ENCODE data around the gene PTPRR. TPM values are rescaled to one million over a fixed set of nuclear protein-coding genes. Genes with fewer than 3 reads are reported as not detected.

PTPRR gene
- total RNA-seq, 1 experiment from 2014 or later, result 0.46 TPM

DNA sequence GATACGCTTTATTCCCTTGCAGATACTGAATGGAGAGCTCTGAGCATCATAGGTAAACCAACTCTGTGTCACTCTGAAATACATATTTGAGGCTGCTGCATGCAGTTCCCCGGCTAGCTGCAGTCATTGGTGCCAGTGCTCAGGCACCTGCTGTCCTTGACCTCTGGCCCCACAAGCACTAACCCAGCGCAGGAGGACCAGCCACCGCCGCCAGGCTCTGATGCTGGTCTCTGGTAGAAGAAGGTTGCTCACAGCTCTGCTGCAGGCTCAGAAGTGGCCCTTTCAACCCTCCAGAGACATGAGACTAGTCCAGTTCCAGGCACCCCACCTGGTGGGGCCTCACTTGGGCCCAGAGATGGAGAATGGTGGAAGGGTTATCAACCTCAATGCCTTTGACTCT is 248.8 kb downstream of the PTPRR start (continued):
- TF ChIP-seq, protein P1, sequence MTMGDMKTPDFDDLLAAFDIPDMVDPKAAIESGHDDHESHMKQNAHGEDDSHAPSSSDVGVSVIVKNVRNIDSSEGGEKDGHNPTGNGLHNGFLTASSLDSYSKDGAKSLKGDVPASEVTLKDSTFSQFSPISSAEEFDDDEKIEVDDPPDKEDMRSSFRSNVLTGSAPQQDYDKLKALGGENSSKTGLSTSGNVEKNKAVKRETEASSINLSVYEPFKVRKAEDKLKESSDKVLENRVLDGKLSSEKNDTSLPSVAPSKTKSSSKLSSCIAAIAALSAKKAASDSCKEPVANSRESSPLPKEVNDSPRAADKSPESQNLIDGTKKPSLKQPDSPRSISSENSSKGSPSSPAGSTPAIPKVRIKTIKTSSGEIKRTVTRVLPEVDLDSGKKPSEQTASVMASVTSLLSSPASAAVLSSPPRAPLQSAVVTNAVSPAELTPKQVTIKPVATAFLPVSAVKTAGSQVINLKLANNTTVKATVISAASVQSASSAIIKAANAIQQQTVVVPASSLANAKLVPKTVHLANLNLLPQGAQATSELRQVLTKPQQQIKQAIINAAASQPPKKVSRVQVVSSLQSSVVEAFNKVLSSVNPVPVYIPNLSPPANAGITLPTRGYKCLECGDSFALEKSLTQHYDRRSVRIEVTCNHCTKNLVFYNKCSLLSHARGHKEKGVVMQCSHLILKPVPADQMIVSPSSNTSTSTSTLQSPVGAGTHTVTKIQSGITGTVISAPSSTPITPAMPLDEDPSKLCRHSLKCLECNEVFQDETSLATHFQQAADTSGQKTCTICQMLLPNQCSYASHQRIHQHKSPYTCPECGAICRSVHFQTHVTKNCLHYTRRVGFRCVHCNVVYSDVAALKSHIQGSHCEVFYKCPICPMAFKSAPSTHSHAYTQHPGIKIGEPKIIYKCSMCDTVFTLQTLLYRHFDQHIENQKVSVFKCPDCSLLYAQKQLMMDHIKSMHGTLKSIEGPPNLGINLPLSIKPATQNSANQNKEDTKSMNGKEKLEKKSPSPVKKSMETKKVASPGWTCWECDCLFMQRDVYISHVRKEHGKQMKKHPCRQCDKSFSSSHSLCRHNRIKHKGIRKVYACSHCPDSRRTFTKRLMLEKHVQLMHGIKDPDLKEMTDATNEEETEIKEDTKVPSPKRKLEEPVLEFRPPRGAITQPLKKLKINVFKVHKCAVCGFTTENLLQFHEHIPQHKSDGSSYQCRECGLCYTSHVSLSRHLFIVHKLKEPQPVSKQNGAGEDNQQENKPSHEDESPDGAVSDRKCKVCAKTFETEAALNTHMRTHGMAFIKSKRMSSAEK (CRISPR knock-in tag; IDR thresholded peaks at IDR 0.05; ENCODE audit: borderline replicate concordance), result no peak
- TF ChIP-seq, protein P2, sequence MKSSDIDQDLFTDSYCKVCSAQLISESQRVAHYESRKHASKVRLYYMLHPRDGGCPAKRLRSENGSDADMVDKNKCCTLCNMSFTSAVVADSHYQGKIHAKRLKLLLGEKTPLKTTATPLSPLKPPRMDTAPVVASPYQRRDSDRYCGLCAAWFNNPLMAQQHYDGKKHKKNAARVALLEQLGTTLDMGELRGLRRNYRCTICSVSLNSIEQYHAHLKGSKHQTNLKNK (CRISPR knock-in tag; IDR thresholded peaks at IDR 0.05), result no peak
- TF ChIP-seq, protein P3, sequence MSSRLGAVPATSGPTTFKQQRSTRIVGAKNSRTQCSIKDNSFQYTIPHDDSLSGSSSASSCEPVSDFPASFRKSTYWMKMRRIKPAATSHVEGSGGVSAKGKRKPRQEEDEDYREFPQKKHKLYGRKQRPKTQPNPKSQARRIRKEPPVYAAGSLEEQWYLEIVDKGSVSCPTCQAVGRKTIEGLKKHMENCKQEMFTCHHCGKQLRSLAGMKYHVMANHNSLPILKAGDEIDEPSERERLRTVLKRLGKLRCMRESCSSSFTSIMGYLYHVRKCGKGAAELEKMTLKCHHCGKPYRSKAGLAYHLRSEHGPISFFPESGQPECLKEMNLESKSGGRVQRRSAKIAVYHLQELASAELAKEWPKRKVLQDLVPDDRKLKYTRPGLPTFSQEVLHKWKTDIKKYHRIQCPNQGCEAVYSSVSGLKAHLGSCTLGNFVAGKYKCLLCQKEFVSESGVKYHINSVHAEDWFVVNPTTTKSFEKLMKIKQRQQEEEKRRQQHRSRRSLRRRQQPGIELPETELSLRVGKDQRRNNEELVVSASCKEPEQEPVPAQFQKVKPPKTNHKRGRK (CRISPR knock-in tag; IDR thresholded peaks at IDR 0.05; ENCODE audit: borderline replicate concordance), result no peak
- TF ChIP-seq CBFB (CRISPR knock-in tag; IDR thresholded peaks at IDR 0.05; ENCODE audit: low read depth), result no peak
- no peak for TF ChIP-seq SP1 (CRISPR knock-in tag; conservative IDR thresholded peaks at IDR 0.05)
- TF ChIP-seq NFE2L1 (CRISPR knock-in tag; IDR thresholded peaks at IDR 0.05), result no peak
- TF ChIP-seq ZNF396 (CRISPR knock-in tag; IDR thresholded peaks at IDR 0.05; ENCODE audit: borderline replicate concordance), result no peak
- TF ChIP-seq, protein P4, sequence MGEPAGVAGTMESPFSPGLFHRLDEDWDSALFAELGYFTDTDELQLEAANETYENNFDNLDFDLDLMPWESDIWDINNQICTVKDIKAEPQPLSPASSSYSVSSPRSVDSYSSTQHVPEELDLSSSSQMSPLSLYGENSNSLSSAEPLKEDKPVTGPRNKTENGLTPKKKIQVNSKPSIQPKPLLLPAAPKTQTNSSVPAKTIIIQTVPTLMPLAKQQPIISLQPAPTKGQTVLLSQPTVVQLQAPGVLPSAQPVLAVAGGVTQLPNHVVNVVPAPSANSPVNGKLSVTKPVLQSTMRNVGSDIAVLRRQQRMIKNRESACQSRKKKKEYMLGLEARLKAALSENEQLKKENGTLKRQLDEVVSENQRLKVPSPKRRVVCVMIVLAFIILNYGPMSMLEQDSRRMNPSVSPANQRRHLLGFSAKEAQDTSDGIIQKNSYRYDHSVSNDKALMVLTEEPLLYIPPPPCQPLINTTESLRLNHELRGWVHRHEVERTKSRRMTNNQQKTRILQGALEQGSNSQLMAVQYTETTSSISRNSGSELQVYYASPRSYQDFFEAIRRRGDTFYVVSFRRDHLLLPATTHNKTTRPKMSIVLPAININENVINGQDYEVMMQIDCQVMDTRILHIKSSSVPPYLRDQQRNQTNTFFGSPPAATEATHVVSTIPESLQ (CRISPR knock-in tag; IDR thresholded peaks at IDR 0.05), result no peak
- no peak for TF ChIP-seq SOX15 (CRISPR knock-in tag; IDR thresholded peaks at IDR 0.05)
- TF ChIP-seq FOXP1 (CRISPR knock-in tag; IDR thresholded peaks at IDR 0.05; ENCODE audit: borderline replicate concordance), result no peak
- no peak for TF ChIP-seq NR3C1 (CRISPR knock-in tag; conservative IDR thresholded peaks at IDR 0.05; ENCODE audit: low read depth)
- TF ChIP-seq, protein P5, sequence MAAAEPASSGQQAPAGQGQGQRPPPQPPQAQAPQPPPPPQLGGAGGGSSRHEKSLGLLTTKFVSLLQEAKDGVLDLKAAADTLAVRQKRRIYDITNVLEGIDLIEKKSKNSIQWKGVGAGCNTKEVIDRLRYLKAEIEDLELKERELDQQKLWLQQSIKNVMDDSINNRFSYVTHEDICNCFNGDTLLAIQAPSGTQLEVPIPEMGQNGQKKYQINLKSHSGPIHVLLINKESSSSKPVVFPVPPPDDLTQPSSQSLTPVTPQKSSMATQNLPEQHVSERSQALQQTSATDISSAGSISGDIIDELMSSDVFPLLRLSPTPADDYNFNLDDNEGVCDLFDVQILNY (CRISPR knock-in tag; IDR thresholded peaks at IDR 0.05), result no peak

DNA sequence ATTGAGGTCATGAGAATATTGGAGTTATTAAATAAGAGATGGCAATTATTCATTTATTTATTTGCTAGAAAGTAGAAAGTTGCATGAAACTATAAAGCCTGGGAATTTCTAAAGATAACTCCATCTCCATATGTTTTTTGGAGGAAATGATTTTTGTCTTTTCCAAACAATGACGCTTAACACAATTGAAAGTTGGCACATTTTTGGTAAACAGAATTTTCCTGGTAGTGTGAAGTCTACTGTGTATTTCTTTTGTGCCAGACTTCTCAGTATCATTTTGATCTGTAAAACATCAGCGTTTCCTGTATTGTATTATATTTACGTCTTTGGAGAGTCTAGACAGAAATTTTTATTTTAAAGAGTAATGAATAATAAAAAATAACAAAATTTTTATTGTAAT is 249.6 kb downstream of the PTPRR start:
- ATAC-seq (no peak), DNase-seq (ENCODE audit: low spot score) (no peak)
- Mint-ChIP-seq H3K36me3 (0 out of 2 replicates have a peak, but pooled peaks cover 3% of the 10 kb centered on the region), H3K4me1 (no peaks in the 10 kb centered on the region), H3K4me3 (no peak overlapping the region), H3K9me3 (peaks cover 14% of the 10 kb centered on the region; the same call in 1 of the 2 replicates), H3K27ac (no peak overlapping the region), H3K27me3 (ENCODE audit: low read depth) (no peaks in the 10 kb centered on the region)
- ChIA-PET POLR2A (no interaction called here), CTCF (no interaction called here)
- TF ChIP-seq NR3C1 (CRISPR knock-in tag; conservative IDR thresholded peaks at IDR 0.05; ENCODE audit: low read depth), result no peak
- TF ChIP-seq, protein P5 (CRISPR knock-in tag; IDR thresholded peaks at IDR 0.05), result no peak
- TF ChIP-seq, protein P3 (CRISPR knock-in tag; IDR thresholded peaks at IDR 0.05; ENCODE audit: borderline replicate concordance), result no peak
- no peak for TF ChIP-seq CREM (CRISPR knock-in tag; IDR thresholded peaks at IDR 0.05)
- no peak for TF ChIP-seq ZNF219 (CRISPR knock-in tag; IDR thresholded peaks at IDR 0.05; ENCODE audit: borderline replicate concordance)
- TF ChIP-seq, protein P6, sequence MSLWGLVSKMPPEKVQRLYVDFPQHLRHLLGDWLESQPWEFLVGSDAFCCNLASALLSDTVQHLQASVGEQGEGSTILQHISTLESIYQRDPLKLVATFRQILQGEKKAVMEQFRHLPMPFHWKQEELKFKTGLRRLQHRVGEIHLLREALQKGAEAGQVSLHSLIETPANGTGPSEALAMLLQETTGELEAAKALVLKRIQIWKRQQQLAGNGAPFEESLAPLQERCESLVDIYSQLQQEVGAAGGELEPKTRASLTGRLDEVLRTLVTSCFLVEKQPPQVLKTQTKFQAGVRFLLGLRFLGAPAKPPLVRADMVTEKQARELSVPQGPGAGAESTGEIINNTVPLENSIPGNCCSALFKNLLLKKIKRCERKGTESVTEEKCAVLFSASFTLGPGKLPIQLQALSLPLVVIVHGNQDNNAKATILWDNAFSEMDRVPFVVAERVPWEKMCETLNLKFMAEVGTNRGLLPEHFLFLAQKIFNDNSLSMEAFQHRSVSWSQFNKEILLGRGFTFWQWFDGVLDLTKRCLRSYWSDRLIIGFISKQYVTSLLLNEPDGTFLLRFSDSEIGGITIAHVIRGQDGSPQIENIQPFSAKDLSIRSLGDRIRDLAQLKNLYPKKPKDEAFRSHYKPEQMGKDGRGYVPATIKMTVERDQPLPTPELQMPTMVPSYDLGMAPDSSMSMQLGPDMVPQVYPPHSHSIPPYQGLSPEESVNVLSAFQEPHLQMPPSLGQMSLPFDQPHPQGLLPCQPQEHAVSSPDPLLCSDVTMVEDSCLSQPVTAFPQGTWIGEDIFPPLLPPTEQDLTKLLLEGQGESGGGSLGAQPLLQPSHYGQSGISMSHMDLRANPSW (CRISPR knock-in tag; conservative IDR thresholded peaks at IDR 0.05; ENCODE audit: low read depth), result no peak
- TF ChIP-seq IRF2 (CRISPR knock-in tag; IDR thresholded peaks at IDR 0.05; ENCODE audit: borderline replicate concordance, low read depth), result no peak
- no peak for TF ChIP-seq ZNF416 (CRISPR knock-in tag; IDR thresholded peaks at IDR 0.05)
- TF ChIP-seq, protein P7, sequence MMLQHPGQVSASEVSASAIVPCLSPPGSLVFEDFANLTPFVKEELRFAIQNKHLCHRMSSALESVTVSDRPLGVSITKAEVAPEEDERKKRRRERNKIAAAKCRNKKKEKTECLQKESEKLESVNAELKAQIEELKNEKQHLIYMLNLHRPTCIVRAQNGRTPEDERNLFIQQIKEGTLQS (CRISPR knock-in tag; conservative IDR thresholded peaks at IDR 0.05), result no peak

All from WTC11 (cell line).